ENCODE measurements around the gene PRKD1.

Gene PRKD1

GRCh38 chr14:29528889-29529288 is 398.8 kb downstream of the PRKD1 start:
- no peak for DNase-seq
- H3K27me3 Mint-ChIP-seq (ENCODE audit: low read depth, poor library complexity) = peaks cover 3% of the 10 kb centered on the region
- no peaks in the 10 kb centered on the region for H3K9me3 Mint-ChIP-seq
- no peak for TF ChIP-seq CTCF (IDR thresholded peaks at IDR 0.05)
- H3K36me3 Mint-ChIP-seq (ENCODE audit: low read depth) = no peaks in the 10 kb centered on the region
- no peak overlapping the region for H3K4me3 Mint-ChIP-seq
- no peaks in the 10 kb centered on the region for H3K4me1 Mint-ChIP-seq
- no peak overlapping the region for H3K27ac Mint-ChIP-seq

DNA sequence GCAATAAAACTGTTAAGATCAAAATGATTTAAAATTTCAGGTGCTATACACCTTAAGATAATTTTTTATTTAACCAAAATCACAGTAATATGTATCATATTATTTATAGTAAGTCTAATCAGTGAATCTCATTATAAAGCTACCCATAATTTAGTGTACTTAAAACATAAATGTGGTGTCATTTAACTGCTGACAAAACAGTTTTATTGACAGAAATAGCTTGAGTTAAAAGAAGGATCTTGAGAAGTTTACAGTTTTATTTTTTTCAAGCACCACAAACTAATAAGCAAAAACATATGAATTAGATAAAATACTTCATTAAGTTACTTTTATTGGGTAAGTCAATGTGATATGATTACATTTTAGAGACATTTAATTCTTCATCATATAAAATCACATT is 400.4 kb downstream of the PRKD1 start:
- Mint-ChIP-seq H3K36me3 (ENCODE audit: low read depth) (no peaks in the 10 kb centered on the region), H3K27ac (no peak overlapping the region), H3K27me3 (ENCODE audit: low read depth, poor library complexity) (peaks cover 3% of the 10 kb centered on the region), H3K4me3 (no peak overlapping the region), H3K9me3 (no peaks in the 10 kb centered on the region), H3K4me1 (no peaks in the 10 kb centered on the region)
- DNase-seq = no peak
- no peak for TF ChIP-seq CTCF (IDR thresholded peaks at IDR 0.05)
